Lung (tissue), 12 donors: ENCODE measurements around the gene VSIG2. TPM values are rescaled to one million over a fixed set of nuclear protein-coding genes. Genes with fewer than 3 reads are reported as not detected.

ENCODE experiments used
- ATAC-seq: fragments of 200-7000 bp; cut with Tn5 transposase; one replicate; pipeline ENCODE4 v1.9.1; 2020; ENCODE audit warnings: moderate number of reproducible peaks; ENCODE audit not compliant: insufficient read depth, low FRiP score
- DNase-seq, 3 donors: peaks; one replicate each; pipeline ENCODE4 v3.0.0-alpha.2; 2013 to 2017
- H3K27ac ChIP-seq, 2 donors: one replicate each; pipeline ENCODE4 v1.5.1; 2013; ENCODE audit warnings: mild to moderate bottlenecking in 2 of 2, moderate library complexity in 2 of 2, control low read depth in 1 of 2, inconsistent platforms in 1 of 2, low read depth in 1 of 2, low read length in 1 of 2
- H3K27me3 ChIP-seq, 3 donors: one replicate each; pipeline ENCODE4 v1.5.1; 2013; ENCODE audit warnings: low read length in 2 of 3; ENCODE audit not compliant: control insufficient read depth in 3 of 3, insufficient read depth in 3 of 3
- H3K36me3 ChIP-seq, 4 donors: one replicate each; pipeline ENCODE4 v1.5.1; 2013; ENCODE audit warnings: low read length in 4 of 4, mild to moderate bottlenecking in 1 of 4, moderate library complexity in 1 of 4; ENCODE audit not compliant: control insufficient read depth in 4 of 4, insufficient read depth in 4 of 4
- H3K4me1 ChIP-seq, 5 donors: one replicate each; pipeline ENCODE4 v1.5.1; 2013; ENCODE audit warnings: low read length in 5 of 5, mild to moderate bottlenecking in 2 of 5, moderate library complexity in 1 of 5; ENCODE audit not compliant: control insufficient read depth in 5 of 5, insufficient read depth in 5 of 5
- H3K4me3 ChIP-seq: one replicate; pipeline ENCODE4 v1.5.1; 2013; ENCODE audit warnings: mild to moderate bottlenecking, control low read depth, moderate library complexity
- H3K9ac ChIP-seq, 2 donors: one replicate each; pipeline ENCODE4 v1.5.1; 2013; ENCODE audit warnings: low read length in 2 of 2, control low read depth in 1 of 2; ENCODE audit not compliant: insufficient read depth in 1 of 2
- H3K9me3 ChIP-seq, 4 donors: one replicate each; pipeline ENCODE4 v1.5.1; 2013; ENCODE audit warnings: low read length in 3 of 4, mild to moderate bottlenecking in 1 of 4, moderate library complexity in 1 of 4; ENCODE audit not compliant: control insufficient read depth in 4 of 4, insufficient read depth in 3 of 4
- WGBS, 2 donors: extraction: QIAGEN DNeasy Blood & Tissue Kit; methylation state at CpG; one replicate each; pipeline ENCODE4 v1.1.7; 2013; 5-methylcytosine and 5-hydroxymethylcytosine counted together
- polyA plus RNA-seq, 2 donors: library from polyadenylated mRNA; stranded (reverse); fragments of 200-250 nt; gene quantifications; one replicate each; pipeline ENCODE4 v1.2.1, GENCODE V29; 2013
- total RNA-seq, 2 donors: library from RNA; depleted of rRNA in 1 of 2; stranded (reverse); fragments of >200 nt in 1 of 2; gene quantifications; one replicate each; pipeline ENCODE4 v1.2.1, GENCODE V29; 2014 to 2021
- TF ChIP-seq, protein P1 (sequence below): IDR thresholded peaks from 2 replicates; pipeline ENCODE4 v1.5.1; 2012; ENCODE audit warnings: mild to moderate bottlenecking; ENCODE audit errors: control extremely low read depth, extremely low read depth
- donor health status: control.
- donor health status: control.
- donor health status: Bipolar disorder and iron deficiency.
- donor health status: healthy.
- donor health status: DM: yes; HTN: yes; CAD: no.

The VSIG2 gene
- total and polyA plus RNA-seq, 4 donors: 20.2 to 39.8 (median 25.6) TPM

DNA sequence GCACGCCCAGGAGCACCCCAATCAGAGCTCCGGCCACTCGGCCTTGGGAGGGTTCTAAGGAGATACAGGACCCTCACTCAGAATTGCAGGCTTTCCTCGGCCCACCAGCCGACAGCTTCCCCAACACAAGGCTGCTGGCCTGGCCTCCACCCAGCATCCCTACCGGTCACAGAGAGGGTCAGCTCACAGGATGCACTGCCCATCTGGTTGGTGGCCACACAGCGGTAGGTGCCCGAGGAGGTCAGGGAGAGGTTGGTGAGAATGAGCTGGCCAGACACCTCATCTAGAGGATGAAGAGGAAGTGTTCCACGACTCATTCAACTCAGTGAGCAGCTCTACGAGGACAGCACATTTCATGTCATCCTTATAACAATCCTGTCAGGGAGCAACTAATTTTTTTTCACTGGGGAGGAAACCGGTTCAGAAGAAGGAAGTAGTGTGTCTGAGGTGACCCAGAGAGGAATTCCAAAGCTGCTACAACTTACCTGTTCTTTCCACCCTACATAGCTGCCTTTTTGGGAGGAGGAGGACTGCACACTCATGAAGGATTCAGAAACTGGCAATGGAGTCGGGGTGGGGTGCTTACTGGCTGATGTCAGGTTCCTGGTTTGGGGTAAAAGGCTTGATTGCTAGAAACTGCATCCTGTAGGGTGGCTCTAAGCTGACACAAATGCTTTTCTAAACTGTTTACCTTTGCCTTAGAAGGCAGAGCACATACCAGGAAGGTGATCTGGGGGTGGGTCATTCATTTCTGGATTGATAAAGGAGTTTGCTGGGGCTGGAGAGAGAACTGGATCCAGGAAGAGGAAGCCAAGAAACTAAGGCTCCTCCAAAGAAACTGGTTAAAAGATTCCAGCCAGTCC is 3.3 kb downstream of the VSIG2 start:
- DNase-seq: no peak
- H3K27me3 ChIP-seq: peaks cover 0 to 76% (median 68%) of the 10 kb centered on the region in 3 donors
- no peak overlapping the region for H3K9ac ChIP-seq
- 42 to 49% methylated on average over 12 of the region's 12 CpGs for WGBS, 2 donors
- peaks cover 0 to 2% (median 0%) of the 10 kb centered on the region in 4 donors for H3K36me3 ChIP-seq
- no peak for ATAC-seq
- TF ChIP-seq, protein P1, sequence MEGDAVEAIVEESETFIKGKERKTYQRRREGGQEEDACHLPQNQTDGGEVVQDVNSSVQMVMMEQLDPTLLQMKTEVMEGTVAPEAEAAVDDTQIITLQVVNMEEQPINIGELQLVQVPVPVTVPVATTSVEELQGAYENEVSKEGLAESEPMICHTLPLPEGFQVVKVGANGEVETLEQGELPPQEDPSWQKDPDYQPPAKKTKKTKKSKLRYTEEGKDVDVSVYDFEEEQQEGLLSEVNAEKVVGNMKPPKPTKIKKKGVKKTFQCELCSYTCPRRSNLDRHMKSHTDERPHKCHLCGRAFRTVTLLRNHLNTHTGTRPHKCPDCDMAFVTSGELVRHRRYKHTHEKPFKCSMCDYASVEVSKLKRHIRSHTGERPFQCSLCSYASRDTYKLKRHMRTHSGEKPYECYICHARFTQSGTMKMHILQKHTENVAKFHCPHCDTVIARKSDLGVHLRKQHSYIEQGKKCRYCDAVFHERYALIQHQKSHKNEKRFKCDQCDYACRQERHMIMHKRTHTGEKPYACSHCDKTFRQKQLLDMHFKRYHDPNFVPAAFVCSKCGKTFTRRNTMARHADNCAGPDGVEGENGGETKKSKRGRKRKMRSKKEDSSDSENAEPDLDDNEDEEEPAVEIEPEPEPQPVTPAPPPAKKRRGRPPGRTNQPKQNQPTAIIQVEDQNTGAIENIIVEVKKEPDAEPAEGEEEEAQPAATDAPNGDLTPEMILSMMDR: no peak
- peaks cover 0 to 35% (median 16%) of the 10 kb centered on the region in 5 donors for H3K4me1 ChIP-seq
- H3K27ac ChIP-seq: peak overlapping the region in 1 of 2 donors; percentile 71
- H3K9me3 ChIP-seq: no peaks in the 10 kb centered on the region
- no peak overlapping the region for H3K4me3 ChIP-seq

DNA sequence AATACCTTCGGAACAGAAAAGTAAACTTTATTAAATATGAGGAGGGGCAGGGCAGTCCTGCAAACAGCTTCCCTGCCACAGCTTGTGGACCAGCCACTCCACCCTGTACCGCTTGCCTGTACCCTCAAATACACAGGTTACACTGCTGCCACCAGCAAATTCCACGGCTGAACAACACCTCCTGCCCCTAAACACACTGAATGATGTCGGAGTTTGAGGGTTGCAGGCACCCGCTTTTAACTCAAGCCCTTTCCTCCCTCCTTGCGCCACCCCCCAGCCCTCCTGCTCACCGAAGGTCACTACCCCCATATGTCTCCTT is 4.0 kb downstream of the VSIG2 start:
- Histone ChIP-seq H3K4me1 (peaks cover 0 to 30% (median 13%) of the 10 kb centered on the region in 5 donors), H3K27me3 (peaks cover 0 to 82% (median 69%) of the 10 kb centered on the region in 3 donors)

DNA sequence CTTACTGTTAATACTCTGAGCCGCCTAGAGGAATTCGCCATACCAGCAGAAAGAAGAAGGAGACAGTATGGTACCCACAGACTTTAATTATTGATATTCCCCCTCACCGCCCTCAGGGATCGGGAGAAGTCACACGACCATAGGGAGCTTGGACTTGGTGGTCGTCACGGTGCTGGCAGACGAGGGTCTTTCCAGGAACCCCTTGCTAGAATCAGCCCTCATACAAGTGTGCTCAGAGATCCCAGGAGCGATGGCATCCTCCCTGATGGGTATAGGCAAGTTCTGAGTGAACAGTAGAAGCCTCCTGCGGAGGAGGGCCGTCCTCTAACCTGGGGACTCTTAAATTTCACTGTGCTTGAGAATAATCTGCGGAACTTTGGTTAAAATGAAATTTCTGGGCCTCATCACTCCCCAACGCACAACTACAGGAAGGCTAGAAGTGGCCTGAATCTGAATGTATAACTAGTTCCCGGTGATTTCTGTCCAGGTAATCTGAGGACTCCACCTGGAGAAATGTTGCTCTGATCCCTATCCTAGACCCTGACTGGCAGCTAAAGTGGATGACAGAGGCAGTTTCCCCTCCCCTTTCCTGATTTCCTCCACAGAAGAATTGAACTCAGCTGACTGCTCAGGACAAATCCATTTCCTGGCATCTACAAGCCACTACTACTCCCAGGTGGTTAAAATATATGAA is 4.5 kb downstream of the VSIG2 start:
- WGBS, 2 donors: 65 to 75% methylated on average over 14 of the region's 14 CpGs
- TF ChIP-seq, protein P1: no peak
- H3K27ac ChIP-seq: peak overlapping the region in 1 of 2 donors; percentile 78
- peaks cover 0 to 25% (median 13%) of the 10 kb centered on the region in 5 donors for H3K4me1 ChIP-seq
- no peaks in the 10 kb centered on the region for H3K36me3 ChIP-seq
- DNase-seq: no peak
- peaks cover 0 to 85% (median 71%) of the 10 kb centered on the region in 3 donors for H3K27me3 ChIP-seq
- no peak overlapping the region for H3K9ac ChIP-seq
- ATAC-seq: no peak
- H3K4me3 ChIP-seq: no peak overlapping the region
- no peaks in the 10 kb centered on the region for H3K9me3 ChIP-seq

More for the DNA sequence above, 4.0 kb downstream of the VSIG2 start:
- ATAC-seq: no peak
- no peak overlapping the region for H3K4me3 ChIP-seq
- WGBS, 2 donors: 60 to 64% methylated on average over 7 of the region's 7 CpGs
- peak overlapping the region in 1 of 2 donors; percentile 71 for H3K27ac ChIP-seq
- no peak for DNase-seq
- H3K9me3 ChIP-seq: no peaks in the 10 kb centered on the region
- H3K36me3 ChIP-seq: no peaks in the 10 kb centered on the region
- TF ChIP-seq, protein P1: no peak
- H3K9ac ChIP-seq: no peak overlapping the region
